Measurements from ENCODE around the gene OVOL1. TPM values are rescaled to one million over a fixed set of nuclear protein-coding genes. Genes with fewer than 3 reads are reported as not detected.
"Not testable (repeated sequence)": the region's sequence is repeated elsewhere in the genome, so short reads cannot be mapped to it uniquely, and the experiment has no call there.

The OVOL1 gene
- polyA plus RNA-seq, 3 donors = 0.08 TPM; not detected in 2

DNA sequence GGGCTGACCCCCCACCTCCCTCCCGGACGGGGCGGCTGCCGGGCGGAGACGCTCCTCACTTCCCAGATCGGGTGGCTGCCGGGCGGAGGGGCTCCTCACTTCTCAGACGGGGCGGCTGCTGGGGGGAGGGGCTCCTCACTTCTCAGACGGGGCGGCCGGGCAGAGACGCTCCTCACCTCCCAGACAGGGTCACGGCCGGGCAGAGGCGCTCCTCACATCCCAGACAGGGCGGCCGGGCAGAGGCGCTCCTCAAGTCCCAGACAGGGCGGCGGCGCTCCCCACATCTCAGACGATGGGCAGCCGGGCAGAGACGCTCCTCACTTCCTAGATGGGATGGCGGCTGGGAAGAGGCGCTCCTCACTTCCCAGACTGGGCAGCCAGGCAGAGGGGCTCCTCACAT lies 24.0 kb upstream of the OVOL1 start:
- intact Hi-C loops (cut with micrococcal nuclease) = loop anchor here in 1 of 2 donors (10.0 kb wide), 1 partner anchor 52 kb away; no protein-coding TSS in a partner anchor
- peaks cover 11 to 14% of the 10 kb centered on the region in 2 donors for H3K4me1 ChIP-seq (ENCODE audit: control insufficient read depth in 1 of 2, insufficient read depth in 2 of 2, low read length in 2 of 2)
- 97% methylated on average over 9 of the region's 29 CpGs for WGBS (ENCODE audit: insufficient coverage)

DNA sequence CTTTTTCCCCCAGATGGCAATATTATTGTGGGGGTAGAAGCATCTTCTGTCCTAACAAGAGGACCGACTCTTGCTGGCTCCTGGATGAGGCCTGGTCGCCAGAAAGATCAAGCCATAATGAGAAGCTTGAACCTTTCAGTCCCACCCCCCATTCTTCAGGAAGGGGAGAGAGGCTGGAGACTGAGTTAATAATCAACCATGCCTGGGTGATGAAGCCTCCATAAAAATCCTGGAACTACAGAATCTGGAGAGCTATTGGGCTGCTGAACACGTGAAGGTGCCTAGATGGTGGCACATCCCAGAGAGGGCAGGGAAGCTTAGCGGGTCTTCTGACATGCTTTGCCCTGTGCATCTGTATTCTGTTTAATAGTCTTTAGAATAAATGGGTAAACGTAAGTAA lies 22.4 kb upstream of the OVOL1 start:
- Histone ChIP-seq H3K36me3 (replicated peaks in 1 of 2; ENCODE audit: control insufficient read depth in 1 of 2, insufficient read depth in 2 of 2, low read length in 2 of 2) (no peaks in the 10 kb centered on the region), H4K20me1 (ENCODE audit: insufficient read depth, low read length) (no peaks in the 10 kb centered on the region), H3K4me3 (replicated peaks in 1 of 3; ENCODE audit: low read depth in 2 of 3, low read length in 3 of 3) (no peak overlapping the region), H3K27me3 (ENCODE audit: control insufficient read depth in 2 of 2, insufficient read depth in 2 of 2, low read length in 2 of 2) (no peaks in the 10 kb centered on the region), H3K9me3 (replicated peaks in 1 of 2; ENCODE audit: control insufficient read depth in 1 of 2, insufficient read depth in 1 of 2, low read length in 2 of 2) (no peaks in the 10 kb centered on the region), H2AFZ (ENCODE audit: insufficient read depth, low read depth, low read length, poor library complexity, severe bottlenecking) (no peak overlapping the region), H3K27ac (ENCODE audit: low read depth in 1 of 2, low read length in 2 of 2) (no peak overlapping the region), H3K4me2 (replicated peaks; ENCODE audit: extremely low read depth, low read length, poor library complexity, severe bottlenecking) (no peak overlapping the region), H3K4me1 (ENCODE audit: control insufficient read depth in 1 of 2, insufficient read depth in 2 of 2, low read length in 2 of 2) (peaks cover 25 to 30% of the 10 kb centered on the region in 2 donors), H3K9ac (ENCODE audit: insufficient read depth, low read length, poor library complexity, severe bottlenecking) (no peak overlapping the region), H3K79me2 (ENCODE audit: insufficient read depth, low read length) (peaks cover 5% of the 10 kb centered on the region)
- H3K4me1 Mint-ChIP-seq = peaks cover 31% of the 10 kb centered on the region
- H3K36me3 Mint-ChIP-seq = peaks cover 0 to 7% of the 10 kb centered on the region in 2 donors
- H3K27me3 Mint-ChIP-seq (ENCODE audit: low read depth in 3 of 3) = no peaks in the 10 kb centered on the region
- no peak overlapping the region for H3K4me3 Mint-ChIP-seq
- no peak overlapping the region for H3K27ac Mint-ChIP-seq
- intact Hi-C loops (cut with micrococcal nuclease) = loop anchor here in 1 of 2 donors (10.0 kb wide), 1 partner anchor 50 kb away; no protein-coding TSS in a partner anchor
- 100% methylated on average over 1 of the region's 5 CpGs for WGBS (ENCODE audit: insufficient coverage)
- peaks cover 0 to 9% (median 2%) of the 10 kb centered on the region in 7 donors for H3K9me3 Mint-ChIP-seq
- no peak for DNase-seq
- TF ChIP-seq, protein P1, sequence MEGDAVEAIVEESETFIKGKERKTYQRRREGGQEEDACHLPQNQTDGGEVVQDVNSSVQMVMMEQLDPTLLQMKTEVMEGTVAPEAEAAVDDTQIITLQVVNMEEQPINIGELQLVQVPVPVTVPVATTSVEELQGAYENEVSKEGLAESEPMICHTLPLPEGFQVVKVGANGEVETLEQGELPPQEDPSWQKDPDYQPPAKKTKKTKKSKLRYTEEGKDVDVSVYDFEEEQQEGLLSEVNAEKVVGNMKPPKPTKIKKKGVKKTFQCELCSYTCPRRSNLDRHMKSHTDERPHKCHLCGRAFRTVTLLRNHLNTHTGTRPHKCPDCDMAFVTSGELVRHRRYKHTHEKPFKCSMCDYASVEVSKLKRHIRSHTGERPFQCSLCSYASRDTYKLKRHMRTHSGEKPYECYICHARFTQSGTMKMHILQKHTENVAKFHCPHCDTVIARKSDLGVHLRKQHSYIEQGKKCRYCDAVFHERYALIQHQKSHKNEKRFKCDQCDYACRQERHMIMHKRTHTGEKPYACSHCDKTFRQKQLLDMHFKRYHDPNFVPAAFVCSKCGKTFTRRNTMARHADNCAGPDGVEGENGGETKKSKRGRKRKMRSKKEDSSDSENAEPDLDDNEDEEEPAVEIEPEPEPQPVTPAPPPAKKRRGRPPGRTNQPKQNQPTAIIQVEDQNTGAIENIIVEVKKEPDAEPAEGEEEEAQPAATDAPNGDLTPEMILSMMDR (IDR thresholded peaks at IDR 0.05) = no peak

More for the DNA sequence above, 24.0 kb upstream of the OVOL1 start:
- not testable (repeated sequence) for H3K27me3 ChIP-seq (ENCODE audit: control insufficient read depth in 2 of 2, insufficient read depth in 2 of 2, low read length in 2 of 2); H2AFZ ChIP-seq (ENCODE audit: insufficient read depth, low read depth, low read length, poor library complexity, severe bottlenecking); H3K9me3 ChIP-seq (replicated peaks in 1 of 2; ENCODE audit: control insufficient read depth in 1 of 2, insufficient read depth in 1 of 2, low read length in 2 of 2); H3K36me3 ChIP-seq (replicated peaks in 1 of 2; ENCODE audit: control insufficient read depth in 1 of 2, insufficient read depth in 2 of 2, low read length in 2 of 2); H3K9ac ChIP-seq (ENCODE audit: insufficient read depth, low read length, poor library complexity, severe bottlenecking); H3K36me3 Mint-ChIP-seq; DNase-seq; H3K27ac ChIP-seq (ENCODE audit: low read depth in 1 of 2, low read length in 2 of 2); H3K4me3 ChIP-seq (replicated peaks in 1 of 3; ENCODE audit: low read depth in 2 of 3, low read length in 3 of 3); H3K27ac Mint-ChIP-seq; H4K20me1 ChIP-seq (ENCODE audit: insufficient read depth, low read length); H3K4me3 Mint-ChIP-seq; H3K79me2 ChIP-seq (ENCODE audit: insufficient read depth, low read length); H3K4me2 ChIP-seq (replicated peaks; ENCODE audit: extremely low read depth, low read length, poor library complexity, severe bottlenecking); H3K27me3 Mint-ChIP-seq (ENCODE audit: low read depth in 3 of 3); H3K9me3 Mint-ChIP-seq
- H3K4me1 Mint-ChIP-seq = peaks cover 16% of the 10 kb centered on the region
